ENCODE results near the gene TMED5. TPM values are rescaled to one million over a fixed set of nuclear protein-coding genes. Genes with fewer than 3 reads are reported as not detected.

The TMED5 gene
- total and polyA plus RNA-seq, 2 experiments from 2014 or later, result 25.0 to 45.2 TPM

- TF ChIP-seq, protein P1, sequence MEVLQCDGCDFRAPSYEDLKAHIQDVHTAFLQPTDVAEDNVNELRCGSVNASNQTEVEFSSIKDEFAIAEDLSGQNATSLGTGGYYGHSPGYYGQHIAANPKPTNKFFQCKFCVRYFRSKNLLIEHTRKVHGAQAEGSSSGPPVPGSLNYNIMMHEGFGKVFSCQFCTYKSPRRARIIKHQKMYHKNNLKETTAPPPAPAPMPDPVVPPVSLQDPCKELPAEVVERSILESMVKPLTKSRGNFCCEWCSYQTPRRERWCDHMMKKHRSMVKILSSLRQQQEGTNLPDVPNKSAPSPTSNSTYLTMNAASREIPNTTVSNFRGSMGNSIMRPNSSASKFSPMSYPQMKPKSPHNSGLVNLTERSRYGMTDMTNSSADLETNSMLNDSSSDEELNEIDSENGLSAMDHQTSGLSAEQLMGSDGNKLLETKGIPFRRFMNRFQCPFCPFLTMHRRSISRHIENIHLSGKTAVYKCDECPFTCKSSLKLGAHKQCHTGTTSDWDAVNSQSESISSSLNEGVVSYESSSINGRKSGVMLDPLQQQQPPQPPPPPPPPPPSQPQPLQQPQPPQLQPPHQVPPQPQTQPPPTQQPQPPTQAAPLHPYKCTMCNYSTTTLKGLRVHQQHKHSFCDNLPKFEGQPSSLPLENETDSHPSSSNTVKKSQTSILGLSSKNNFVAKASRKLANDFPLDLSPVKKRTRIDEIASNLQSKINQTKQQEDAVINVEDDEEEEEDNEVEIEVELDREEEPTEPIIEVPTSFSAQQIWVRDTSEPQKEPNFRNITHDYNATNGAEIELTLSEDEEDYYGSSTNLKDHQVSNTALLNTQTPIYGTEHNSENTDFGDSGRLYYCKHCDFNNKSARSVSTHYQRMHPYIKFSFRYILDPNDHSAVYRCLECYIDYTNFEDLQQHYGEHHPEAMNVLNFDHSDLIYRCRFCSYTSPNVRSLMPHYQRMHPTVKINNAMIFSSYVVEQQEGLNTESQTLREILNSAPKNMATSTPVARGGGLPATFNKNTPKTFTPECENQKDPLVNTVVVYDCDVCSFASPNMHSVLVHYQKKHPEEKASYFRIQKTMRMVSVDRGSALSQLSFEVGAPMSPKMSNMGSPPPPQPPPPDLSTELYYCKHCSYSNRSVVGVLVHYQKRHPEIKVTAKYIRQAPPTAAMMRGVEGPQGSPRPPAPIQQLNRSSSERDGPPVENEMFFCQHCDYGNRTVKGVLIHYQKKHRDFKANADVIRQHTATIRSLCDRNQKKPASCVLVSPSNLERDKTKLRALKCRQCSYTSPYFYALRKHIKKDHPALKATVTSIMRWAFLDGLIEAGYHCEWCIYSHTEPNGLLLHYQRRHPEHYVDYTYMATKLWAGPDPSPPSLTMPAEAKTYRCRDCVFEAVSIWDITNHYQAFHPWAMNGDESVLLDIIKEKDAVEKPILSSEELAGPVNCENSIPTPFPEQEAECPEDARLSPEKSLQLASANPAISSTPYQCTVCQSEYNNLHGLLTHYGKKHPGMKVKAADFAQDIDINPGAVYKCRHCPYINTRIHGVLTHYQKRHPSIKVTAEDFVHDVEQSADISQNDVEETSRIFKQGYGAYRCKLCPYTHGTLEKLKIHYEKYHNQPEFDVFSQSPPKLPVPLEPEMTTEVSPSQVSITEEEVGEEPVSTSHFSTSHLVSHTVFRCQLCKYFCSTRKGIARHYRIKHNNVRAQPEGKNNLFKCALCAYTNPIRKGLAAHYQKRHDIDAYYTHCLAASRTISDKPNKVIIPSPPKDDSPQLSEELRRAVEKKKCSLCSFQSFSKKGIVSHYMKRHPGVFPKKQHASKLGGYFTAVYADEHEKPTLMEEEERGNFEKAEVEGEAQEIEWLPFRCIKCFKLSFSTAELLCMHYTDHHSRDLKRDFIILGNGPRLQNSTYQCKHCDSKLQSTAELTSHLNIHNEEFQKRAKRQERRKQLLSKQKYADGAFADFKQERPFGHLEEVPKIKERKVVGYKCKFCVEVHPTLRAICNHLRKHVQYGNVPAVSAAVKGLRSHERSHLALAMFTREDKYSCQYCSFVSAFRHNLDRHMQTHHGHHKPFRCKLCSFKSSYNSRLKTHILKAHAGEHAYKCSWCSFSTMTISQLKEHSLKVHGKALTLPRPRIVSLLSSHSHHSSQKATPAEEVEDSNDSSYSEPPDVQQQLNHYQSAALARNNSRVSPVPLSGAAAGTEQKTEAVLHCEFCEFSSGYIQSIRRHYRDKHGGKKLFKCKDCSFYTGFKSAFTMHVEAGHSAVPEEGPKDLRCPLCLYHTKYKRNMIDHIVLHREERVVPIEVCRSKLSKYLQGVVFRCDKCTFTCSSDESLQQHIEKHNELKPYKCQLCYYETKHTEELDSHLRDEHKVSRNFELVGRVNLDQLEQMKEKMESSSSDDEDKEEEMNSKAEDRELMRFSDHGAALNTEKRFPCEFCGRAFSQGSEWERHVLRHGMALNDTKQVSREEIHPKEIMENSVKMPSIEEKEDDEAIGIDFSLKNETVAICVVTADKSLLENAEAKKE (CRISPR knock-in tag; IDR thresholded peaks at IDR 0.05), result no peak
- TF ChIP-seq, protein P2, sequence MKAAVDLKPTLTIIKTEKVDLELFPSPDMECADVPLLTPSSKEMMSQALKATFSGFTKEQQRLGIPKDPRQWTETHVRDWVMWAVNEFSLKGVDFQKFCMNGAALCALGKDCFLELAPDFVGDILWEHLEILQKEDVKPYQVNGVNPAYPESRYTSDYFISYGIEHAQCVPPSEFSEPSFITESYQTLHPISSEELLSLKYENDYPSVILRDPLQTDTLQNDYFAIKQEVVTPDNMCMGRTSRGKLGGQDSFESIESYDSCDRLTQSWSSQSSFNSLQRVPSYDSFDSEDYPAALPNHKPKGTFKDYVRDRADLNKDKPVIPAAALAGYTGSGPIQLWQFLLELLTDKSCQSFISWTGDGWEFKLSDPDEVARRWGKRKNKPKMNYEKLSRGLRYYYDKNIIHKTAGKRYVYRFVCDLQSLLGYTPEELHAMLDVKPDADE (IDR thresholded peaks at IDR 0.05), result no peak
- TF ChIP-seq CTCF (conservative IDR thresholded peaks at IDR 0.05; ENCODE audit: low read depth in 2 of 2) (no peak), EZH2phosphoT487 (IDR thresholded peaks at IDR 0.05; ENCODE audit: unreplicated experiment) (no peak), POLR2AphosphoS5 (IDR thresholded peaks at IDR 0.05; ENCODE audit: low read depth) (no peak)
Measured at GRCh38 chr1:93107395-93107794, 72.8 kb downstream of the TMED5 start (continued).

DNA sequence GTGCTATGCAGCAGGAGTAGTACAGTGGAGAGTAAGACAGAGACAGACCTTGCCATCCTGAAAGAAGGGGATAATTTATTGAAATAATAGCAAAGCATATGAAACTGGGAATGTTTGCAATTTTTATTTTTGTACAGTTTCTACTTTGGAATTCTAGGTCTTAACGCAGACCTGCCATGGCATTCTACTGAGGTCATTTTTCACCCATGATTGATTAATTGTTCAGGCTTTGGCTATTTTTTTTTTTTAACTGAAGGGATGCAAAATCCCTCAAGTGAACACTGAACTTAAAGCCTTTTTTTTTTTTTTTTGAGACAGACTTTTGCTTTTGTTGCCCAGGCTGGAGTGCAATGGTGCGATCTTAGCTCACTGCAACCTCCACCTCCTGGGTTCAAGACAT lies 74.0 kb downstream of the TMED5 start:
- H3K9me2 ChIP-seq (ENCODE audit: insufficient read depth), result no peaks in the 10 kb centered on the region
- Mint-ChIP-seq H3K27me3 (ENCODE audit: insufficient read depth, low read depth, poor library complexity) (peaks cover 2% of the 10 kb centered on the region), H3K36me3 (ENCODE audit: low read depth) (peaks cover 63% of the 10 kb centered on the region), H3K27ac (no peak overlapping the region), H3K4me3 (no peak overlapping the region), H3K9me3 (peaks cover 6% of the 10 kb centered on the region; the same call in 2 of the 3 replicates), H3K4me1 (peaks cover 34% of the 10 kb centered on the region)
- H4K20me1 ChIP-seq (replicated peaks; ENCODE audit: insufficient read depth), result peaks cover 70% of the 10 kb centered on the region
- H3F3A ChIP-seq (replicated peaks; ENCODE audit: low read depth), result no peaks in the 10 kb centered on the region
- H3K27ac ChIP-seq (ENCODE audit: low read depth), result no peak overlapping the region
- ATAC-seq (no peak), DNase-seq (ENCODE audit: low spot score) (no peak)
- H3K4me2 ChIP-seq, result no peak overlapping the region
- H3K4me1 ChIP-seq (ENCODE audit: insufficient read depth), result peaks cover 20% of the 10 kb centered on the region
- H3K4me3 ChIP-seq, result no peak overlapping the region
- no peaks in the 10 kb centered on the region for H3K27me3 ChIP-seq (ENCODE audit: insufficient read depth)
- H3K79me2 ChIP-seq (replicated peaks; ENCODE audit: insufficient read depth), result peaks cover 100% of the 10 kb centered on the region
- H3K36me3 ChIP-seq (ENCODE audit: insufficient read depth), result no peaks in the 10 kb centered on the region
- no peak overlapping the region for H2AFZ ChIP-seq
- no peak for TF ChIP-seq EZH2 (IDR thresholded peaks at IDR 0.05; ENCODE audit: low read depth, unreplicated experiment)
- TF ChIP-seq POLR2AphosphoS5 (IDR thresholded peaks at IDR 0.05; ENCODE audit: low read depth), result no peak
- no peak for TF ChIP-seq NANOG (IDR thresholded peaks at IDR 0.05; ENCODE audit: borderline replicate concordance)
- TF ChIP-seq, protein P2 (IDR thresholded peaks at IDR 0.05), result no peak
- TF ChIP-seq JUNB (IDR thresholded peaks at IDR 0.05; ENCODE audit: unreplicated experiment), result no peak
